ENCODE data around the gene PRG3. TPM values are rescaled to one million over a fixed set of nuclear protein-coding genes. Genes with fewer than 3 reads are reported as not detected.
A peak's percentile ranks its signal among the peaks of the same experiment; 100 is the strongest.

The PRG3 gene
- total RNA-seq, 1 experiment from 2014 or later, result not detected

DNA sequence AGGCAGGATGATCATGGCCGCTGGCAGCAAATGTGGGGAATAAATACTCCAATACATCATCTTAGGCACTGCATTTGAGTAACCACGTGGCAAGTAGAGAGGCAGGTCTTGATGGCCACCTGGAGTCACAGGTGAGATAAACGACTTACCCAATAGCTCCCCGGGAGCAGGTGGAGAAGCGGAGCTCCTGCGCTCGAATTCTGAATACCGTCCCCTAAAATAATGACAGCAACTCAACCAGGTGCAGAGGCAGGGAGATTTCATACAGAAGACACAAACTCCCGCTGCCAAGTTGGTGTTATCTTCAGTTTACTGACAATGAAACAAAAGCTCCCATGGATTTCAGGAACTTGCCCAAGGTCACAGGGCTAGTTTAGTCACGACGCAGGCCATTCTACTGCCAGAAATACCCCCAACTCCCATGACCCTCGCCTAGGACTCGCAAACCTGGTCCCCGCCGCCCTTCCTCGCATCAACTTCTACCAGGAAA, 45.5 kb upstream of the PRG3 start:
- Histone ChIP-seq H3K4me1 (ENCODE audit: insufficient read depth, low read length) (peaks cover 43% of the 10 kb centered on the region), H3K27me3 (ENCODE audit: low read length) (no peaks in the 10 kb centered on the region), H3K27ac (ENCODE audit: low read length) (peak overlapping the region; percentile 92), H2AFZ (ENCODE audit: low read length) (peak overlapping the region; percentile 52), H4K20me1 (ENCODE audit: low read length) (no peaks in the 10 kb centered on the region), H3K4me2 (ENCODE audit: low read length) (peak overlapping the region; percentile 71), H3F3A (ENCODE audit: low read length, unreplicated experiment) (no peaks in the 10 kb centered on the region), H3K9me2 (replicated peaks; ENCODE audit: low read length) (no peaks in the 10 kb centered on the region), H3K9ac (ENCODE audit: low read length) (peak overlapping the region; percentile 84), H3K9me3 (ENCODE audit: low read length) (no peaks in the 10 kb centered on the region), H3K79me2 (ENCODE audit: low read length) (peaks cover 15% of the 10 kb centered on the region), H3K36me3 (ENCODE audit: low read depth, low read length) (no peaks in the 10 kb centered on the region), H3K4me3 (ENCODE audit: low read length) (peak overlapping the region; percentile 62)
- BruUV-seq (replicated peaks), result no TSS peak
- CTCF ChIA-PET, result no interaction called here
- POLR2A ChIA-PET (ENCODE audit: unreplicated experiment), result no interaction called here
- TF ChIP-seq EZH2phosphoT487 (IDR thresholded peaks at IDR 0.05; ENCODE audit: borderline replicate concordance, low read length), result no peak
- TF ChIP-seq EZH2 (IDR thresholded peaks at IDR 0.05; ENCODE audit: low read length, unreplicated experiment), result no peak
- ATAC-seq (no peak; the same call in 1 of the 2 replicates), DNase-seq (peak; percentile 4)
- intact Hi-C loops (cut with micrococcal nuclease), result no loop called here

DNA sequence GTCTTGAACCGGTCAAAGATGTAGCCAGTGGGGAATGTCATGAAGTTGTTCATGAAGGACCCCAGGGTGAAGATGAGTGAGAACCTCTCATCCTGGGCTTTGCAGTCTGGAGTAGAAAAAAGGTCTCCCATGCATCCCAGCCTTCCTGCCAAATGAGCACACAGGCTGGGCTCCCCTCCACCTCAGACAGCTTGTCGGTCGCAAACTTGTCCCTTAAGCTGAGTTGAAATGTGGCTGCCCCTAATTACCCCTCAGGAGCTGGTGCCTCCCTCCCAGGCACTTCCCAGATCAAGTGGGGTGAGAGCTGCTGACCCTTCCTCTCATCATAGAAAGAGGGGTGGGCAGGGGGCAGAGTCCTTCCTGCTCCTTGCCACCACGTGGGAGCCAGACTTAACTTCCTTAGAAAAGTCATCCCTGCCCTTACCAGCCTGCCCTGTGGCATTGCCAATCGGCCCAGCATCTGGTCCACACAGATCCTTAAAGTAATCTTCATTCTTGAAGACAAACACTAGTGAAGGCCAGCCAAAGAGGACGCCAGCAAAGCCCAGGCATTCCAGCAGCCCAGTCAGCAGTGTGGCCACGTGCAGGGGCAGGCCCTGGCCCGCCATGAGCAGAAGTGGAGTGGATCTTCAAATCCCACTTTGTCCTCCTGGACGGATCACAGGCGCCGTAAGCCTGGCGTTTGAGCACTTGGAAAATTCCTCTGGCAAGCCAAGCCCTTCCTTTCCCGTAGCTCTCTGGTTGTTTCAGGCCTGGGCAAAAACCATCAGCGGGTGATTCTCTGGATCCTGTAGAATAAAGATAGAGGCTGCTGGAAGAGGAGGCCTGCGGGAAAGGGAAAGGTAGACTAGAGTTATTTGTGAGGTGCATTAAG, 44.9 kb upstream of the PRG3 start:
- Histone ChIP-seq H3K9me3 (ENCODE audit: low read length) (no peaks in the 10 kb centered on the region), H3K9me2 (replicated peaks; ENCODE audit: low read length) (no peaks in the 10 kb centered on the region), H3F3A (ENCODE audit: low read length, unreplicated experiment) (no peaks in the 10 kb centered on the region), H3K79me2 (ENCODE audit: low read length) (peaks cover 15% of the 10 kb centered on the region), H3K27me3 (ENCODE audit: low read length) (no peaks in the 10 kb centered on the region), H3K27ac (ENCODE audit: low read length) (peak overlapping the region; percentile 92), H3K9ac (ENCODE audit: low read length) (peak overlapping the region; percentile 84), H4K20me1 (ENCODE audit: low read length) (no peaks in the 10 kb centered on the region), H3K4me1 (ENCODE audit: insufficient read depth, low read length) (peaks cover 43% of the 10 kb centered on the region), H3K4me3 (ENCODE audit: low read length) (peak overlapping the region; percentile 62), H3K36me3 (ENCODE audit: low read depth, low read length) (no peaks in the 10 kb centered on the region), H2AFZ (ENCODE audit: low read length) (no peak overlapping the region), H3K4me2 (ENCODE audit: low read length) (peak overlapping the region; percentile 71)
- ChIA-PET CTCF (no interaction called here), POLR2A (ENCODE audit: unreplicated experiment) (interaction anchor here (0.5 kb wide), 1 partner anchor 20 kb away, joined by 6 read pairs; no protein-coding TSS in a partner anchor)
- intact Hi-C loops (cut with micrococcal nuclease), result no loop called here
- DNase-seq (no peak), ATAC-seq (no peak)
- TF ChIP-seq EZH2 (IDR thresholded peaks at IDR 0.05; ENCODE audit: low read length, unreplicated experiment) (no peak), EZH2phosphoT487 (IDR thresholded peaks at IDR 0.05; ENCODE audit: borderline replicate concordance, low read length) (no peak)
- TF ChIP-seq, protein P1, sequence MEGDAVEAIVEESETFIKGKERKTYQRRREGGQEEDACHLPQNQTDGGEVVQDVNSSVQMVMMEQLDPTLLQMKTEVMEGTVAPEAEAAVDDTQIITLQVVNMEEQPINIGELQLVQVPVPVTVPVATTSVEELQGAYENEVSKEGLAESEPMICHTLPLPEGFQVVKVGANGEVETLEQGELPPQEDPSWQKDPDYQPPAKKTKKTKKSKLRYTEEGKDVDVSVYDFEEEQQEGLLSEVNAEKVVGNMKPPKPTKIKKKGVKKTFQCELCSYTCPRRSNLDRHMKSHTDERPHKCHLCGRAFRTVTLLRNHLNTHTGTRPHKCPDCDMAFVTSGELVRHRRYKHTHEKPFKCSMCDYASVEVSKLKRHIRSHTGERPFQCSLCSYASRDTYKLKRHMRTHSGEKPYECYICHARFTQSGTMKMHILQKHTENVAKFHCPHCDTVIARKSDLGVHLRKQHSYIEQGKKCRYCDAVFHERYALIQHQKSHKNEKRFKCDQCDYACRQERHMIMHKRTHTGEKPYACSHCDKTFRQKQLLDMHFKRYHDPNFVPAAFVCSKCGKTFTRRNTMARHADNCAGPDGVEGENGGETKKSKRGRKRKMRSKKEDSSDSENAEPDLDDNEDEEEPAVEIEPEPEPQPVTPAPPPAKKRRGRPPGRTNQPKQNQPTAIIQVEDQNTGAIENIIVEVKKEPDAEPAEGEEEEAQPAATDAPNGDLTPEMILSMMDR (conservative IDR thresholded peaks at IDR 0.05; ENCODE audit: low read depth, low read length), result no peak
- BruUV-seq (replicated peaks), result TSS peak; percentile 47

DNA sequence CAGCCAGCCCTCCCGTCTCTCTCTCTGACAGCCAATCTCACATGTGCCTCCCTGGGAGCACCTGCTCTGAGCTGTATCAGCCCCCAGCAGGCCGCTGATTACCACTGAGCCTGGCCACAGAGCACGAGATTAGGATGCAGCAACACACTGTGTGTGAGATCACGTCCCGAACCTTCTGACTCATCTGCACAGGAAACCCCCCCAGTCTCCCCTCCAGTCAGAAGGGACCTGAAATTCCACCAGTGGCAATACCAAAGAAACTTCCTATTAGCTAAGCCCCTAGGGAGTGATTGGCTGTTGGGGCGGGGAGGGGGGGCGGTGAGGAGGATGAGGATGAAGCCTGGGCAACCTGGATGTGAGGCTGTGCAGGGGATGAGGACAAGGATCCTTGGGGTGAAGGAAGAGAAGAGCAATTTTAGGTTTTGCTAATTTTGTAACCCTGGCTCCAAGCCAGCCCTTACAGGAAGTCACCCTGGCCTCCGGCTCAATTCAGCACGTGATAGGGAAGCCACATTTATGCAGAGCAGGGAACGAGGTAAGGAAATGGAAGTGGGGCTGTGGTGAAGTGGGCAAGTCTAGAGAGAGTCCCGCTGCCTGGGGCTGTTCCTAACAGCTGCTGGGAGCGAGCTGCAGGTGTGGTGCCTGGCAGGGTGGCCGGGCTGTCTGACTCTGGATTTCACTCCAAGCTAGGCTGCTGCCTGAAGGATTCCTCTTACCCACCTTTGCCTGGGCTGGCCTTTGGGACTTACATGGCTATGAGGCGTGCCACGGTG, 44.0 kb upstream of the PRG3 start:
- Histone ChIP-seq H3K79me2 (ENCODE audit: low read length) (peaks cover 15% of the 10 kb centered on the region), H2AFZ (ENCODE audit: low read length) (no peak overlapping the region), H3K9ac (ENCODE audit: low read length) (no peak overlapping the region), H3K9me2 (replicated peaks; ENCODE audit: low read length) (no peaks in the 10 kb centered on the region), H3K36me3 (ENCODE audit: low read depth, low read length) (no peaks in the 10 kb centered on the region), H3K27me3 (ENCODE audit: low read length) (no peaks in the 10 kb centered on the region), H3K4me1 (ENCODE audit: insufficient read depth, low read length) (peaks cover 43% of the 10 kb centered on the region), H3K27ac (ENCODE audit: low read length) (peak overlapping the region; percentile 14; the same call in 1 of the 2 replicates), H3K4me3 (ENCODE audit: low read length) (no peak overlapping the region), H4K20me1 (ENCODE audit: low read length) (no peaks in the 10 kb centered on the region), H3F3A (ENCODE audit: low read length, unreplicated experiment) (no peaks in the 10 kb centered on the region), H3K4me2 (ENCODE audit: low read length) (peak overlapping the region; percentile 71), H3K9me3 (ENCODE audit: low read length) (no peaks in the 10 kb centered on the region)
- BruUV-seq (replicated peaks), result no TSS peak
- DNase-seq (peak; percentile 71), ATAC-seq (peak; percentile 67)
- intact Hi-C loops (cut with micrococcal nuclease), result no loop called here
- ChIA-PET POLR2A (ENCODE audit: unreplicated experiment) (no interaction called here), CTCF (interaction anchor here (0.7 kb wide), 1 partner anchor 10 kb away, joined by 4 read pairs; no protein-coding TSS in a partner anchor)
- TF ChIP-seq EZH2phosphoT487 (IDR thresholded peaks at IDR 0.05; ENCODE audit: borderline replicate concordance, low read length) (no peak), EZH2 (IDR thresholded peaks at IDR 0.05; ENCODE audit: low read length, unreplicated experiment) (no peak)
- TF ChIP-seq, protein P1 (conservative IDR thresholded peaks at IDR 0.05; ENCODE audit: low read depth, low read length), result no peak
